ENCODE data around the gene RCSD1.
A peak's percentile ranks its signal among the peaks of the same experiment; 100 is the strongest.

Gene RCSD1, protein sequence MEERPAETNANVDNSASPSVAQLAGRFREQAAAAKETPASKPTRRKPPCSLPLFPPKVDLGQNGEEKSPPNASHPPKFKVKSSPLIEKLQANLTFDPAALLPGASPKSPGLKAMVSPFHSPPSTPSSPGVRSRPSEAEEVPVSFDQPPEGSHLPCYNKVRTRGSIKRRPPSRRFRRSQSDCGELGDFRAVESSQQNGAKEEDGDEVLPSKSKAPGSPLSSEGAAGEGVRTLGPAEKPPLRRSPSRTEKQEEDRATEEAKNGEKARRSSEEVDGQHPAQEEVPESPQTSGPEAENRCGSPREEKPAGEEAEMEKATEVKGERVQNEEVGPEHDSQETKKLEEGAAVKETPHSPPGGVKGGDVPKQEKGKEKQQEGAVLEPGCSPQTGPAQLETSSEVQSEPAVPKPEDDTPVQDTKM

DNA sequence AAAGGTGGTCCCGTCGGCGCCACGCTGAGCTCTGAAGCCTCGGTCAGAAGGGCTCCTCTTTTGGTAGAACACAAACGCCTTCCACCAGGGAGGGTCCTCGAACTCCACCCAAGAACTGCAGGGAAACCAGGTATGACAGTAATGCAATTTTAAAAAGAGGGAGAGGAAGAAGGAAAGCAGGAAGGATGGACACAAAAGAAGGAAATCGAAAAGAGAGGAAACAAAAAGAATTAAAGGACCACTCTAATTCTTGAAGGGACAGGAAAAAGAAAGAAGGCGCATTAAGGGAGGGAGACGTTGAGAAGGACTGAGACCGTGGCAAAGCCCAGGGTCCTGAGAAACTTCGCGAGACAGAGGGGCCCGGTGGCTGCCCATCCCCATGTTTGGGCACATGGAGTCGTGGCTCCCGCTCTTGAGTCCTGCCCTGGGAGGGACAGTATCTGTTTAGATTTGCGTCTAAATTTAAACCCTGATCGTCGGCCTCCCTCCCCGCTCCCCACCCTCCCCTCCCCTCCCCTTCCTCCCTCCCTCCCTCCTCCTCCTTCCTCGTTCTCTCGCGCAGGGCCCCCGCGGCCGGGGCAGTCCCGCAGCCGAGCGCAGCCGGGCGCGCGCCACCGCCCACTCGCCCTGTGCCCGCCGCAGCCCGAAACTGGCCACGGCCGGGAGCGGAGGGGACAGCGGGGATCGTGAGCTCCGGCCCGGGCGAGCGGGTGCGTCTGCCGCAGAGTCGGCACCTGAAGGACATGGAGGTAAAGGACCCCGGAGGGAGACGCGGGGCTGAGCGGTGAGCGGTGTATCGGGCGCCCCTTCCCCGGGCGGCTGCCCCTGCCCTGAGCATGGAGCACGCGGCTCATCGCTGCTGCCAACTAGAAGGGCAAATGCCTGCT, at the start of gene RCSD1:
RCSD1 (plus strand) TSS at position 552 of the 887 bp plus-strand sequence; CDS start at position 744, 192 bp downstream.
- H3K4me3 ChIP-seq (ENCODE audit: low read depth, low read length), result peak within 1 kb of the TSS; percentile 56
- TF ChIP-seq, protein P1, sequence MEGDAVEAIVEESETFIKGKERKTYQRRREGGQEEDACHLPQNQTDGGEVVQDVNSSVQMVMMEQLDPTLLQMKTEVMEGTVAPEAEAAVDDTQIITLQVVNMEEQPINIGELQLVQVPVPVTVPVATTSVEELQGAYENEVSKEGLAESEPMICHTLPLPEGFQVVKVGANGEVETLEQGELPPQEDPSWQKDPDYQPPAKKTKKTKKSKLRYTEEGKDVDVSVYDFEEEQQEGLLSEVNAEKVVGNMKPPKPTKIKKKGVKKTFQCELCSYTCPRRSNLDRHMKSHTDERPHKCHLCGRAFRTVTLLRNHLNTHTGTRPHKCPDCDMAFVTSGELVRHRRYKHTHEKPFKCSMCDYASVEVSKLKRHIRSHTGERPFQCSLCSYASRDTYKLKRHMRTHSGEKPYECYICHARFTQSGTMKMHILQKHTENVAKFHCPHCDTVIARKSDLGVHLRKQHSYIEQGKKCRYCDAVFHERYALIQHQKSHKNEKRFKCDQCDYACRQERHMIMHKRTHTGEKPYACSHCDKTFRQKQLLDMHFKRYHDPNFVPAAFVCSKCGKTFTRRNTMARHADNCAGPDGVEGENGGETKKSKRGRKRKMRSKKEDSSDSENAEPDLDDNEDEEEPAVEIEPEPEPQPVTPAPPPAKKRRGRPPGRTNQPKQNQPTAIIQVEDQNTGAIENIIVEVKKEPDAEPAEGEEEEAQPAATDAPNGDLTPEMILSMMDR (IDR thresholded peaks at IDR 0.05; ENCODE audit: insufficient read depth, low read length, missing control alignments), result no peak
- DNase-seq (ENCODE audit: low read depth, low spot score), result no peak
- CTCF ChIA-PET, result interaction anchor here (0.8 kb wide), 1 partner anchor 29 kb away, joined by 3 read pairs; no protein-coding TSS in a partner anchor
- POLR2A ChIA-PET, result no interaction called here

DNA sequence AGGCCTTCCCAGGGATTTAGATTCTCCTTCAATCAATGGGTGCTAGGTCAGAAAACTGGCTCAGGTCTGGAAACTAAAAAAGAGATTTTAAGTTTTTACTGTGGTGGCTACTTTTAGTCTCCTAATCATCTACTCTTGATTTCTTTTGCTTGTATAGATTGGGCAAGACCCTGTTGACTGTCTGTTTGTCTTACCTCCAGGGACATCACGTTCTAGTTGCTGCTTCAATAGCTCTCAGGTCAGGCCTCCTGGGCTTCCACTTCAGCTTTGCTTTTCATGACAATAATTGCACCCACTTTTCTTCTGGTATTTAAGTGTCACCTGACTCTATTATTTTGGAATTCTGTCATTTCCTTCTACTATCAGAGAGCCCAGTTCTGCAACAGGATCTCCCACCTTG, 48.0 kb upstream of the RCSD1 start:
- no peak overlapping the region for H3K4me3 ChIP-seq (ENCODE audit: low read depth, low read length)
- POLR2A ChIA-PET, result no interaction called here

DNA sequence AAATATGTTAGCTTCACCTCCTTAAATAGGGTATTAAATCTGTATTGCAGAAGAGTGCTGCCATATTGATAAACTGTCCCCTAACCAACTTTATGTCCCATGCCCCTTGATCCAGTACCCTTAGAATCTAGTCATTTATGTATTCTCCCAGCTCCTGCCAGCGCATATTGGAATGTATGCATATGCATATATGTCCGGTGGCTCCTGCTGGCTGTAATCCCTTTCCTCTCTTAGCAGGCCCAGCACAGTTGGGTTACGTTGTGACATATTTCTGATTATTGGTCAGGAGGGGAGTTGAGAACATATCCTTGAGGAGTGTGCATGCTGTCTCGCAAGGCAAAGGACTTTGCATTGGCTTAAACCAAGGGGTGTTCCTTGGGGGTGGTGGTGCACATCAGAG, 47.3 kb upstream of the RCSD1 start:
- DNase-seq (ENCODE audit: low read depth, low spot score), result no peak
- ChIA-PET CTCF (interaction anchor here (1.4 to 1.8 kb wide), 2 partner anchors 19 to 105 kb away, joined by 4 to 6 read pairs; no protein-coding TSS in a partner anchor), POLR2A (no interaction called here)
- TF ChIP-seq, protein P1 (IDR thresholded peaks at IDR 0.05; ENCODE audit: insufficient read depth, low read length, missing control alignments), result no peak
- H3K4me3 ChIP-seq (ENCODE audit: low read depth, low read length), result no peak overlapping the region

More for the DNA sequence above, 48.0 kb upstream of the RCSD1 start:
- TF ChIP-seq, protein P1 (IDR thresholded peaks at IDR 0.05; ENCODE audit: insufficient read depth, low read length, missing control alignments), result no peak
- DNase-seq (ENCODE audit: low read depth, low spot score), result no peak
- CTCF ChIA-PET, result interaction anchor here (1.4 to 1.8 kb wide), 2 partner anchors 18 to 106 kb away, joined by 4 to 6 read pairs; no protein-coding TSS in a partner anchor

DNA sequence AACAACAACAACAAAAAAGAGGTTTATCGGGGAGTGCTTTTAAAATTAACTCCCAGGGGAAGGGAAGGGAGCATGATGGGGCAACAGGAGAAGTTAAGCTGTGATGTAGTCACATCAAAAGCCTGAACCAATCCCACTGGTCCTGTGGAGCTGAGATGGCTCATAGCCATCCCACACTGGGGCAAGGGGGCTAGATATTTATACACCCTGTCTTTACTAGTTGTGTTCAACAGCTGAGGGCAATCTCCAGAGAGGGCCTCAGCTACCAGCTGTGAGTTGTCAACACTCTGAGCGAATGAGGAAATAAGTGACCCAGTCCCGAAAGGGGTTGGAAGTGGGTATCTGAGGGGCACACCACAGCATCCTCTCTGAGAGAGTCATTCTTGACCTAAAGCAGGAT, 45.5 kb upstream of the RCSD1 start:
- POLR2A ChIA-PET, result no interaction called here
- DNase-seq (ENCODE audit: low read depth, low spot score), result no peak
- H3K4me3 ChIP-seq (ENCODE audit: low read depth, low read length), result no peak overlapping the region
- TF ChIP-seq, protein P1 (IDR thresholded peaks at IDR 0.05; ENCODE audit: insufficient read depth, low read length, missing control alignments), result no peak
- CTCF ChIA-PET, result interaction anchor here (1.6 kb wide), 1 partner anchor 103 kb away, joined by 5 read pairs; no protein-coding TSS in a partner anchor

DNA sequence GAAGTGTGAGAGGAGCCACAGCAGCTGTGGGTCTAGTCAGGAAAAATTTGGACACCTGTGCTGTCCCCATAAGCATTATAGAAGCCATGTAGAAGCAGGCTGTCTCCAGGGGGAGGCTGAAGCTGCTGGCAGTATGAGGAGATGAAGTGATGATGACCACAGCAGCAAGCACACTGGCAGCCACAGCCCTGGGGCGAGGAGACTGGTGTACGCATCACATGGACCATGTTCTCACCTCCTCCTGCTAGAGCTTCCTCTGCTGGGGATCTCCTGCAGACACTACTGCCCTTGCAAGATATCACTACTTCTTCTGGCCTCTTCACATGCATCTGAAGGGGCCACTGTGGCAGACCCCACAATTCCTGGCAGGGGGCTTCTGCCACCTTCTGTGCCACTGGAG, 42.7 kb upstream of the RCSD1 start:
- TF ChIP-seq, protein P1 (IDR thresholded peaks at IDR 0.05; ENCODE audit: insufficient read depth, low read length, missing control alignments), result no peak
- DNase-seq (ENCODE audit: low read depth, low spot score), result no peak
- ChIA-PET CTCF (interaction anchor here (0.6 to 1.2 kb wide), 3 partner anchors 13 to 101 kb away, joined by 3 to 4 read pairs (median 3); no protein-coding TSS in a partner anchor), POLR2A (no interaction called here)
- H3K4me3 ChIP-seq (ENCODE audit: low read depth, low read length), result no peak overlapping the region

Measured in AG04449 (cell line).